ENCODE results near the gene ZNF568.

The ZNF568 gene

DNA sequence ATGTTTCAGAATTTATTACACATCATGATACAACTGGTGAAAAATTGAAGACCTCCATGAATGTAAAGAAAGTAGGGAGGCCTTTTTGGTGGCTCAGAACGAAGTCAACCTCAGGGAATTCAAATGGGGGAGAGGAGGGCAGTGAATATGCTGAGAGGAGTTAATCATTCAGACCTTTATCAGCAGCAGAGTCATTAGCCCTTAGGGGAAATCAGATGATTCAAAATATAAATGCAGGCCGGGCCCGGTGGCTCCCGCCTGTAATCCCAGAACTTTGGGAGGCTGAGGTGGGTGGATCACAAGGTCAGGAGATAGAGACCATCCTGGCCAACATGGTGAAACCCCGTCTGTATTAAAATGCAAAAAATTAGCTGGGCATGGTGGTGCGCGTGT lies 81.7 kb downstream of the ZNF568 start:
- no peak for DNase-seq (ENCODE audit: low read depth)
- no peak overlapping the region for H3K4me3 ChIP-seq (ENCODE audit: low read depth, low read length)
- TF ChIP-seq CTCF (IDR thresholded peaks at IDR 0.05; ENCODE audit: control insufficient read depth, extremely low read depth, insufficient read depth) = no peak

DNA sequence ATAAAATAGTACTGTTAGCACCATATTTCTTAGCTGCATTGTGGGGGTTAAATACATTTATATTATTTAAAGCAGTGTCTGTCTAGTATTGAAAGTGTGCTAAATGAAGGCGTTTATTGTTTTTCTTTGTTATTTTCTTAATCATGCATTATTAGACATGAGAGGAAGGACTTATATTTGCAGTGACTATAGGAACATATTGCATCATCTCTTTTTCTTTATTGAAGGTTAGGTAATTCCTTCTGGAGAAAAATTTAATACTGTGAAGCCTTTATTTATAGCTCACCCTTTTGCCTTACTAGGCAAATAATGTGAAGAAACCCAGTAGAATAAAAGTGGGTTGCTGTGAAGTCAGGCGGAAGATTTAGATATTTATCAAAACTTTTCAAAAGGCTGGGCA lies 83.2 kb downstream of the ZNF568 start:
- DNase-seq (ENCODE audit: low read depth) = no peak
- no peak overlapping the region for H3K4me3 ChIP-seq (ENCODE audit: low read depth, low read length)
- no peak for TF ChIP-seq CTCF (IDR thresholded peaks at IDR 0.05; ENCODE audit: control insufficient read depth, extremely low read depth, insufficient read depth)

DNA sequence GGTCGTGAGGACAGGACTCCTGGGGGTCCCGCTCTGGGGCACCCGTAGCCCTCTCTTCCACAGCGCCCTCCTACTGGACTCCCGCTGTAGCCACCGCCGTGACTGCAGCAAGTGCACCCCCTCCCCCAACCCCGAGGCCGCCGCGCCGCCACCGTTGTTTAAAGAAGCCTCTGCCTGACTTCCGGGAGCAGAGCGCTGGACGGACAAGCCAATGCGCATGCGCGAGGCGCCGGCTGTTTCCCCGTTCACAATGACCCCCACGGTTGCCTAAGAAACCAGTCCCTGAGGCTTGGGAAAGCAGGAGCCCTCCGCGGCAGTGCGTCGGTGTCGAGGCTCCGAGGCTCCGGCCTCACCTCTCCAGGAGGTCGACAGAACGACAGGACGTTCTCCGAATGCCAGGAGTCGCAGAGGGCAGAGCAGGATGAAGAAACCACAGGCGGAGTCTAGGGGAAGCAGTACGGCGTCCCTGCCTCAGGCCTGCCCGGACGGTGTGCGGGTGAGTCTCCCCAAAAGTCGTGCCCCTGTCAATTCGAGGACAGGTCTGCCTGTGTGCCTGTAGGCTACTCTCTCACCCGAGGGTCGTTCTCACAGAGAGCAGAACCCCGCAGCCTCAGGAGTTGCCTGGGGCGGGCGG lies 91.6 kb downstream of the ZNF568 start:
- no peak overlapping the region for H3K4me3 ChIP-seq (ENCODE audit: low read depth, low read length)
- DNase-seq (ENCODE audit: low read depth) = no peak
- no peak for TF ChIP-seq CTCF (IDR thresholded peaks at IDR 0.05; ENCODE audit: control insufficient read depth, extremely low read depth, insufficient read depth)

- no peak for DNase-seq (ENCODE audit: low read depth)
- no peak overlapping the region for H3K4me3 ChIP-seq (ENCODE audit: low read depth, low read length)
- TF ChIP-seq CTCF (IDR thresholded peaks at IDR 0.05; ENCODE audit: control insufficient read depth, extremely low read depth, insufficient read depth) = no peak
These were observed 93.7 kb downstream of the ZNF568 start for GRCh38 chr19:37009871-37010270.

- H3K4me3 ChIP-seq (ENCODE audit: low read depth, low read length) = no peak overlapping the region
- no peak for TF ChIP-seq CTCF (IDR thresholded peaks at IDR 0.05; ENCODE audit: control insufficient read depth, extremely low read depth, insufficient read depth)
- DNase-seq (ENCODE audit: low read depth) = no peak
These were observed 96.1 kb downstream of the ZNF568 start for GRCh38 chr19:37012093-37012745.

- no peak for DNase-seq (ENCODE audit: low read depth)
- no peak overlapping the region for H3K4me3 ChIP-seq (ENCODE audit: low read depth, low read length)
- no peak for TF ChIP-seq CTCF (IDR thresholded peaks at IDR 0.05; ENCODE audit: control insufficient read depth, extremely low read depth, insufficient read depth)
These were observed 98.3 kb downstream of the ZNF568 start for GRCh38 chr19:37014456-37014855.

DNA sequence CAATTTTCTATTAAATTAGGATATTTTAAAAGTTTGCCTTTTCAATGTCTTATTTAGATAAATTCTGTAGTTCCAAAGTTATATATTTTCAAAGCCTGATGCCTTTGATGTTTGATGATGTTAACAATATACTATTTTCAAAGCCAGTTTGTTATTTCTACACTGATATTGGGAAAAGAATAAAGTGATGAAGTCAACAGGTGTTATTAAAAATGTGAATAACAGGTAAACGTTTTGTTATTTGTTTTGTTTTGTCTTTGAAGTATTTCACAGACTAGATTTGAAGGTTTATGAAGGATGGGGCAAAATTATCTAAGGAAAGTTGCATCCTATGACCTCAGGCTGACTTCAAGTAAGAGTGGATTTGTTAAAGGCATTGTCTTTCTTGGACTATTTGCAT lies 129.0 kb downstream of the ZNF568 start:
- no peak overlapping the region for H3K4me3 ChIP-seq (ENCODE audit: low read depth, low read length)
- DNase-seq (ENCODE audit: low read depth) = no peak
- no peak for TF ChIP-seq CTCF (IDR thresholded peaks at IDR 0.05; ENCODE audit: control insufficient read depth, extremely low read depth, insufficient read depth)

Measured in LNCaP clone FGC (cell line).